Fibroblast of skin of left biceps (primary cell): ENCODE results near the gene PYCARD.

Experiments used
- DNase-seq, 2 experiments: peaks; one replicate each; pipeline ENCODE4 v3.0.0-alpha.2; 2013; ENCODE audit warnings: low read depth in 2 of 2

The PYCARD gene

GRCh38 chr16:31157136-31157535, 45.4 kb downstream of the PYCARD start:
- DNase-seq: no peak
